Measurements from ENCODE around the gene DESI2. TPM values are rescaled to one million over a fixed set of nuclear protein-coding genes. Genes with fewer than 3 reads are reported as not detected.

DESI2 gene
- polyA plus RNA-seq, 1 of the 3 experiments (the other 2 are of a cell fraction): 14.0 TPM

DNA sequence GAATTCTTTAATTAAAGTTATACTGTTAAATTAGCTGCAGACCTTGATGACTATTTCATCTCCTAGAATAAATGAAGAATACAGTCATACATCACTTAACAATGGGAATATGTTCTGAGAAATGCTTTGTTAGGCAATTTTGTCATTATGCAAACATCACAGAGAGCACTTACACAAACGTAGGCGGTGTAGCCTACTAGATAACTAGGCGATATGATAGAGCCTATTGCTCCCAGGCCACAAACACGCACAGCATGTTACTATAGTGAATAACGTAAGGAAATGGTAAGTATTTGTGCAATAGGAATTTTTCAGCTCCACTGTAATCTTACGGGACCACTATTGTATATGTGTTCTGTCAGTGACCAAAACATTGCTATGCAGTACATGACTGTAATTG lies 37.6 kb upstream of the DESI2 start:
- Histone ChIP-seq H3K4me2 (no peak overlapping the region), H3K36me3 (replicated peaks in 1 of 2; ENCODE audit: control insufficient read depth in 1 of 2, insufficient read depth in 2 of 2, low read length in 1 of 2) (no peaks in the 10 kb centered on the region), H2AFZ (ENCODE audit: low read depth) (no peak overlapping the region), H3K9me3 (no peaks in the 10 kb centered on the region), H3K79me2 (ENCODE audit: insufficient read depth) (no peaks in the 10 kb centered on the region), H3K27me3 (ENCODE audit: insufficient read depth) (no peaks in the 10 kb centered on the region), H3F3A (replicated peaks; ENCODE audit: insufficient read depth) (no peaks in the 10 kb centered on the region), H3K9me2 (no peaks in the 10 kb centered on the region), H3K4me3 (ENCODE audit: low read depth in 2 of 2, low read length in 1 of 2) (no peak overlapping the region), H3K9ac (no peak overlapping the region), H3K4me1 (ENCODE audit: control insufficient read depth in 1 of 2, insufficient read depth in 2 of 2, low read depth in 1 of 2, low read length in 1 of 2) (no peaks in the 10 kb centered on the region), H3K27ac (ENCODE audit: low read depth in 2 of 2, low read length in 1 of 2) (no peak overlapping the region), H4K20me1 (ENCODE audit: insufficient read depth) (no peaks in the 10 kb centered on the region)
- WGBS (ENCODE audit: low lambda C conversion rate): 83% methylated on average over 6 of the region's 6 CpGs
- TF ChIP-seq CHD2 (IDR thresholded peaks at IDR 0.05; ENCODE audit: low read length, partially characterized antibody) (no peak), TCF12 (IDR thresholded peaks at IDR 0.05) (no peak), SMC3 (IDR thresholded peaks at IDR 0.05; ENCODE audit: low read depth, low read length) (no peak), RXRA (IDR thresholded peaks at IDR 0.05; ENCODE audit: borderline replicate concordance, low read depth) (no peak), TEAD4 (IDR thresholded peaks at IDR 0.05; ENCODE audit: borderline replicate concordance, insufficient read depth) (no peak), TAF1 (IDR thresholded peaks at IDR 0.05; ENCODE audit: borderline replicate concordance, low read depth, low read length) (no peak), FOSL2 (IDR thresholded peaks at IDR 0.05; ENCODE audit: borderline replicate concordance, low read depth) (no peak), POLR2AphosphoS5 (IDR thresholded peaks at IDR 0.05; ENCODE audit: low read depth, low read length) (no peak), NRF1 (IDR thresholded peaks at IDR 0.05; ENCODE audit: low read depth, low read length) (no peak), EP300 (IDR thresholded peaks at IDR 0.05; ENCODE audit: borderline replicate concordance in 1 of 2, low read depth in 1 of 2, low read length in 1 of 2) (no peak)
- TF ChIP-seq, protein P1, sequence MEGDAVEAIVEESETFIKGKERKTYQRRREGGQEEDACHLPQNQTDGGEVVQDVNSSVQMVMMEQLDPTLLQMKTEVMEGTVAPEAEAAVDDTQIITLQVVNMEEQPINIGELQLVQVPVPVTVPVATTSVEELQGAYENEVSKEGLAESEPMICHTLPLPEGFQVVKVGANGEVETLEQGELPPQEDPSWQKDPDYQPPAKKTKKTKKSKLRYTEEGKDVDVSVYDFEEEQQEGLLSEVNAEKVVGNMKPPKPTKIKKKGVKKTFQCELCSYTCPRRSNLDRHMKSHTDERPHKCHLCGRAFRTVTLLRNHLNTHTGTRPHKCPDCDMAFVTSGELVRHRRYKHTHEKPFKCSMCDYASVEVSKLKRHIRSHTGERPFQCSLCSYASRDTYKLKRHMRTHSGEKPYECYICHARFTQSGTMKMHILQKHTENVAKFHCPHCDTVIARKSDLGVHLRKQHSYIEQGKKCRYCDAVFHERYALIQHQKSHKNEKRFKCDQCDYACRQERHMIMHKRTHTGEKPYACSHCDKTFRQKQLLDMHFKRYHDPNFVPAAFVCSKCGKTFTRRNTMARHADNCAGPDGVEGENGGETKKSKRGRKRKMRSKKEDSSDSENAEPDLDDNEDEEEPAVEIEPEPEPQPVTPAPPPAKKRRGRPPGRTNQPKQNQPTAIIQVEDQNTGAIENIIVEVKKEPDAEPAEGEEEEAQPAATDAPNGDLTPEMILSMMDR (IDR thresholded peaks at IDR 0.05): no peak
- TF ChIP-seq, protein P2, sequence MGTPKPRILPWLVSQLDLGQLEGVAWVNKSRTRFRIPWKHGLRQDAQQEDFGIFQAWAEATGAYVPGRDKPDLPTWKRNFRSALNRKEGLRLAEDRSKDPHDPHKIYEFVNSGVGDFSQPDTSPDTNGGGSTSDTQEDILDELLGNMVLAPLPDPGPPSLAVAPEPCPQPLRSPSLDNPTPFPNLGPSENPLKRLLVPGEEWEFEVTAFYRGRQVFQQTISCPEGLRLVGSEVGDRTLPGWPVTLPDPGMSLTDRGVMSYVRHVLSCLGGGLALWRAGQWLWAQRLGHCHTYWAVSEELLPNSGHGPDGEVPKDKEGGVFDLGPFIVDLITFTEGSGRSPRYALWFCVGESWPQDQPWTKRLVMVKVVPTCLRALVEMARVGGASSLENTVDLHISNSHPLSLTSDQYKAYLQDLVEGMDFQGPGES (IDR thresholded peaks at IDR 0.05; ENCODE audit: low read depth, low read length): no peak
- TF ChIP-seq, protein P3, sequence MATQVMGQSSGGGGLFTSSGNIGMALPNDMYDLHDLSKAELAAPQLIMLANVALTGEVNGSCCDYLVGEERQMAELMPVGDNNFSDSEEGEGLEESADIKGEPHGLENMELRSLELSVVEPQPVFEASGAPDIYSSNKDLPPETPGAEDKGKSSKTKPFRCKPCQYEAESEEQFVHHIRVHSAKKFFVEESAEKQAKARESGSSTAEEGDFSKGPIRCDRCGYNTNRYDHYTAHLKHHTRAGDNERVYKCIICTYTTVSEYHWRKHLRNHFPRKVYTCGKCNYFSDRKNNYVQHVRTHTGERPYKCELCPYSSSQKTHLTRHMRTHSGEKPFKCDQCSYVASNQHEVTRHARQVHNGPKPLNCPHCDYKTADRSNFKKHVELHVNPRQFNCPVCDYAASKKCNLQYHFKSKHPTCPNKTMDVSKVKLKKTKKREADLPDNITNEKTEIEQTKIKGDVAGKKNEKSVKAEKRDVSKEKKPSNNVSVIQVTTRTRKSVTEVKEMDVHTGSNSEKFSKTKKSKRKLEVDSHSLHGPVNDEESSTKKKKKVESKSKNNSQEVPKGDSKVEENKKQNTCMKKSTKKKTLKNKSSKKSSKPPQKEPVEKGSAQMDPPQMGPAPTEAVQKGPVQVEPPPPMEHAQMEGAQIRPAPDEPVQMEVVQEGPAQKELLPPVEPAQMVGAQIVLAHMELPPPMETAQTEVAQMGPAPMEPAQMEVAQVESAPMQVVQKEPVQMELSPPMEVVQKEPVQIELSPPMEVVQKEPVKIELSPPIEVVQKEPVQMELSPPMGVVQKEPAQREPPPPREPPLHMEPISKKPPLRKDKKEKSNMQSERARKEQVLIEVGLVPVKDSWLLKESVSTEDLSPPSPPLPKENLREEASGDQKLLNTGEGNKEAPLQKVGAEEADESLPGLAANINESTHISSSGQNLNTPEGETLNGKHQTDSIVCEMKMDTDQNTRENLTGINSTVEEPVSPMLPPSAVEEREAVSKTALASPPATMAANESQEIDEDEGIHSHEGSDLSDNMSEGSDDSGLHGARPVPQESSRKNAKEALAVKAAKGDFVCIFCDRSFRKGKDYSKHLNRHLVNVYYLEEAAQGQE (IDR thresholded peaks at IDR 0.05; ENCODE audit: low read depth, low read length): no peak
- TF ChIP-seq, protein P4, sequence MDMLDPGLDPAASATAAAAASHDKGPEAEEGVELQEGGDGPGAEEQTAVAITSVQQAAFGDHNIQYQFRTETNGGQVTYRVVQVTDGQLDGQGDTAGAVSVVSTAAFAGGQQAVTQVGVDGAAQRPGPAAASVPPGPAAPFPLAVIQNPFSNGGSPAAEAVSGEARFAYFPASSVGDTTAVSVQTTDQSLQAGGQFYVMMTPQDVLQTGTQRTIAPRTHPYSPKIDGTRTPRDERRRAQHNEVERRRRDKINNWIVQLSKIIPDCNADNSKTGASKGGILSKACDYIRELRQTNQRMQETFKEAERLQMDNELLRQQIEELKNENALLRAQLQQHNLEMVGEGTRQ (IDR thresholded peaks at IDR 0.05; ENCODE audit: borderline replicate concordance, low read depth, low read length): no peak
- TF ChIP-seq, protein P5, sequence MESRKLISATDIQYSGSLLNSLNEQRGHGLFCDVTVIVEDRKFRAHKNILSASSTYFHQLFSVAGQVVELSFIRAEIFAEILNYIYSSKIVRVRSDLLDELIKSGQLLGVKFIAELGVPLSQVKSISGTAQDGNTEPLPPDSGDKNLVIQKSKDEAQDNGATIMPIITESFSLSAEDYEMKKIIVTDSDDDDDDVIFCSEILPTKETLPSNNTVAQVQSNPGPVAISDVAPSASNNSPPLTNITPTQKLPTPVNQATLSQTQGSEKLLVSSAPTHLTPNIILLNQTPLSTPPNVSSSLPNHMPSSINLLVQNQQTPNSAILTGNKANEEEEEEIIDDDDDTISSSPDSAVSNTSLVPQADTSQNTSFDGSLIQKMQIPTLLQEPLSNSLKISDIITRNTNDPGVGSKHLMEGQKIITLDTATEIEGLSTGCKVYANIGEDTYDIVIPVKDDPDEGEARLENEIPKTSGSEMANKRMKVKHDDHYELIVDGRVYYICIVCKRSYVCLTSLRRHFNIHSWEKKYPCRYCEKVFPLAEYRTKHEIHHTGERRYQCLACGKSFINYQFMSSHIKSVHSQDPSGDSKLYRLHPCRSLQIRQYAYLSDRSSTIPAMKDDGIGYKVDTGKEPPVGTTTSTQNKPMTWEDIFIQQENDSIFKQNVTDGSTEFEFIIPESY (IDR thresholded peaks at IDR 0.05; ENCODE audit: borderline replicate concordance, low read depth): no peak
- DNase-seq: no peak
- ChIA-PET POLR2A (no interaction called here), CTCF (interaction anchor here (2.1 to 3.0 kb wide), 2 partner anchors 11 to 181 kb away, joined by 8 to 24 read pairs; no protein-coding TSS in a partner anchor)
